HG03571 (cell line): Measurements from ENCODE around the gene TNRC18.

Source experiments
- ATAC-seq: cut with Tn5 transposase; IDR thresholded peaks from one replicate; pipeline ENCODE4 v1.9.1; 2021; ENCODE audit not compliant: unreplicated experiment

The TNRC18 gene

GRCh38 chr7:5352440-5353010 is 71.1 kb downstream of the TNRC18 start:
- no peak for ATAC-seq

- no peak for ATAC-seq
Measured at GRCh38 chr7:5351507-5352265, 71.9 kb downstream of the TNRC18 start.

- no peak for ATAC-seq
Measured at GRCh38 chr7:5350600-5351385, 72.8 kb downstream of the TNRC18 start.

GRCh38 chr7:5350174-5350463 is 73.5 kb downstream of the TNRC18 start:
- no peak for ATAC-seq

- no peak for ATAC-seq
Measured at GRCh38 chr7:5349437-5350173, 74.0 kb downstream of the TNRC18 start.

- no peak for ATAC-seq
Measured at GRCh38 chr7:5349005-5349380, 74.6 kb downstream of the TNRC18 start.

GRCh38 chr7:5348134-5349004 is 75.3 kb downstream of the TNRC18 start:
- ATAC-seq: no peak

- no peak for ATAC-seq
Measured at GRCh38 chr7:5345671-5346070, 78.0 kb downstream of the TNRC18 start.

- ATAC-seq: no peak
Measured at GRCh38 chr7:5345171-5345570, 78.5 kb downstream of the TNRC18 start.

- no peak for ATAC-seq
Measured at GRCh38 chr7:5344342-5344741, 79.3 kb downstream of the TNRC18 start.

- no peak for ATAC-seq
Measured at GRCh38 chr7:5343884-5344283, 79.8 kb downstream of the TNRC18 start.

- no peak for ATAC-seq
Measured at GRCh38 chr7:5342631-5343030, 81.0 kb downstream of the TNRC18 start.

GRCh38 chr7:5339955-5340354 is 83.7 kb downstream of the TNRC18 start:
- ATAC-seq: no peak

- ATAC-seq: no peak
Measured at GRCh38 chr7:5337047-5337446, 86.6 kb downstream of the TNRC18 start.

- ATAC-seq: no peak
Measured at GRCh38 chr7:5334671-5335070, 89.0 kb downstream of the TNRC18 start.

- ATAC-seq: no peak
Measured at GRCh38 chr7:5333121-5334045, 90.3 kb downstream of the TNRC18 start.

- no peak for ATAC-seq
Measured at GRCh38 chr7:5332579-5332978, 91.1 kb downstream of the TNRC18 start.

GRCh38 chr7:5330288-5330687 is 93.3 kb downstream of the TNRC18 start:
- ATAC-seq: no peak

- no peak for ATAC-seq
Measured at GRCh38 chr7:5324961-5325360, 98.7 kb downstream of the TNRC18 start.
